Stomach smooth muscle (tissue), 2 donors: Measurements from ENCODE around the gene COX7B2.

ENCODE experiments used
- H3K27ac ChIP-seq: one replicate; pipeline ENCODE4 v1.7.0; 2013; ENCODE audit warnings: mild to moderate bottlenecking, low read length, inconsistent platforms
- H3K27me3 ChIP-seq, 2 donors: one replicate each; pipeline ENCODE4 v1.7.0; 2013; ENCODE audit warnings: low read length in 2 of 2; ENCODE audit not compliant: insufficient read depth in 2 of 2, control insufficient read depth in 1 of 2
- H3K36me3 ChIP-seq, 2 donors: one replicate each; pipeline ENCODE4 v1.7.0; 2013; ENCODE audit warnings: low read length in 2 of 2; ENCODE audit not compliant: control insufficient read depth in 2 of 2, insufficient read depth in 2 of 2
- H3K4me1 ChIP-seq: one replicate; pipeline ENCODE4 v1.7.0; 2013; ENCODE audit warnings: low read length; ENCODE audit not compliant: control insufficient read depth, insufficient read depth
- H3K4me3 ChIP-seq, 2 donors: one replicate each; pipeline ENCODE4 v1.7.0; 2013; ENCODE audit warnings: low read length in 2 of 2
- H3K9ac ChIP-seq, 2 donors: one replicate each; pipeline ENCODE4 v1.7.0; 2013; ENCODE audit warnings: low read length in 2 of 2, mild to moderate bottlenecking in 1 of 2
- H3K9me3 ChIP-seq, 2 donors: one replicate each; pipeline ENCODE4 v1.7.0; 2013; ENCODE audit warnings: low read length in 2 of 2; ENCODE audit not compliant: control insufficient read depth in 2 of 2
- donor health status: healthy.
- donor health status: Pancreatic carcinoma.

Gene COX7B2

GRCh38 chr4:46909078-46909477 is at the start of gene COX7B2:
Gene COX7B2, minus strand, starts transcription at chr4:46909245. Its CDS starts 174,053 bp downstream, at chr4:46735192.
- H3K9ac ChIP-seq: no peak within 1 kb of the TSS
- H3K36me3 ChIP-seq: no peaks in the 10 kb centered on the region
- H3K4me1 ChIP-seq: no peaks in the 10 kb centered on the region
- no peaks in the 10 kb centered on the region for H3K9me3 ChIP-seq
- H3K27ac ChIP-seq: no peak within 1 kb of the TSS
- no peaks in the 10 kb centered on the region for H3K27me3 ChIP-seq
- no peak within 1 kb of the TSS for H3K4me3 ChIP-seq

- Histone ChIP-seq H3K27me3 (no peaks in the 10 kb centered on the region), H3K9me3 (no peaks in the 10 kb centered on the region), H3K4me1 (no peaks in the 10 kb centered on the region), H3K9ac (no peak overlapping the region), H3K4me3 (no peak overlapping the region), H3K27ac (no peak overlapping the region), H3K36me3 (no peaks in the 10 kb centered on the region)
Observed at GRCh38 chr4:46956451-46956850, 47.4 kb upstream of the COX7B2 start.

GRCh38 chr4:46955601-46956000 is 46.6 kb upstream of the COX7B2 start:
- H3K36me3 ChIP-seq: no peaks in the 10 kb centered on the region

GRCh38 chr4:46954643-46955042 is 45.6 kb upstream of the COX7B2 start:
- Histone ChIP-seq H3K36me3 (no peaks in the 10 kb centered on the region), H3K4me3 (no peak overlapping the region), H3K4me1 (no peaks in the 10 kb centered on the region), H3K27me3 (no peaks in the 10 kb centered on the region), H3K27ac (no peak overlapping the region), H3K9ac (no peak overlapping the region), H3K9me3 (no peaks in the 10 kb centered on the region)

More at GRCh38 chr4:46955601-46956000, 46.6 kb upstream of the COX7B2 start:
- H3K4me3 ChIP-seq: no peak overlapping the region
- H3K4me1 ChIP-seq: no peaks in the 10 kb centered on the region
- no peaks in the 10 kb centered on the region for H3K27me3 ChIP-seq
- H3K27ac ChIP-seq: no peak overlapping the region
- H3K9me3 ChIP-seq: no peaks in the 10 kb centered on the region
- H3K9ac ChIP-seq: no peak overlapping the region

GRCh38 chr4:46953564-46953963 is 44.5 kb upstream of the COX7B2 start:
- Histone ChIP-seq H3K9ac (no peak overlapping the region), H3K27me3 (no peaks in the 10 kb centered on the region), H3K27ac (no peak overlapping the region)

GRCh38 chr4:46952451-46952850 is 43.4 kb upstream of the COX7B2 start:
- H3K9ac ChIP-seq: no peak overlapping the region
- H3K9me3 ChIP-seq: no peaks in the 10 kb centered on the region
- H3K27ac ChIP-seq: no peak overlapping the region
- H3K27me3 ChIP-seq: no peaks in the 10 kb centered on the region
- H3K36me3 ChIP-seq: no peaks in the 10 kb centered on the region
- H3K4me1 ChIP-seq: no peaks in the 10 kb centered on the region
- H3K4me3 ChIP-seq: no peak overlapping the region

More at GRCh38 chr4:46953564-46953963, 44.5 kb upstream of the COX7B2 start:
- no peaks in the 10 kb centered on the region for H3K4me1 ChIP-seq
- no peak overlapping the region for H3K4me3 ChIP-seq
- H3K36me3 ChIP-seq: no peaks in the 10 kb centered on the region
- H3K9me3 ChIP-seq: no peaks in the 10 kb centered on the region

- no peaks in the 10 kb centered on the region for H3K27me3 ChIP-seq
- H3K9ac ChIP-seq: no peak overlapping the region
- H3K36me3 ChIP-seq: no peaks in the 10 kb centered on the region
- no peaks in the 10 kb centered on the region for H3K4me1 ChIP-seq
- no peaks in the 10 kb centered on the region for H3K9me3 ChIP-seq
- no peak overlapping the region for H3K27ac ChIP-seq
- no peak overlapping the region for H3K4me3 ChIP-seq
Observed at GRCh38 chr4:46950826-46951225, 41.8 kb upstream of the COX7B2 start.

GRCh38 chr4:46949822-46950221 is 40.8 kb upstream of the COX7B2 start:
- Histone ChIP-seq H3K9me3 (no peaks in the 10 kb centered on the region), H3K9ac (no peak overlapping the region), H3K36me3 (no peaks in the 10 kb centered on the region), H3K4me3 (no peak overlapping the region), H3K4me1 (no peaks in the 10 kb centered on the region), H3K27ac (no peak overlapping the region), H3K27me3 (no peaks in the 10 kb centered on the region)

- no peak overlapping the region for H3K4me3 ChIP-seq
- no peak overlapping the region for H3K9ac ChIP-seq
- H3K9me3 ChIP-seq: no peaks in the 10 kb centered on the region
- no peaks in the 10 kb centered on the region for H3K36me3 ChIP-seq
- H3K27ac ChIP-seq: no peak overlapping the region
- H3K4me1 ChIP-seq: no peaks in the 10 kb centered on the region
- H3K27me3 ChIP-seq: no peaks in the 10 kb centered on the region
Observed at GRCh38 chr4:46947541-46947940, 38.5 kb upstream of the COX7B2 start.

- no peak overlapping the region for H3K9ac ChIP-seq
- H3K9me3 ChIP-seq: no peaks in the 10 kb centered on the region
- H3K4me1 ChIP-seq: no peaks in the 10 kb centered on the region
- H3K36me3 ChIP-seq: no peaks in the 10 kb centered on the region
- no peak overlapping the region for H3K27ac ChIP-seq
- no peak overlapping the region for H3K4me3 ChIP-seq
- no peaks in the 10 kb centered on the region for H3K27me3 ChIP-seq
Observed at GRCh38 chr4:46946919-46947536, 38.0 kb upstream of the COX7B2 start.

GRCh38 chr4:46945062-46945461 is 36.0 kb upstream of the COX7B2 start:
- H3K4me3 ChIP-seq: no peak overlapping the region
- H3K9me3 ChIP-seq: no peaks in the 10 kb centered on the region

More at GRCh38 chr4:46945062-46945461, 36.0 kb upstream of the COX7B2 start:
- Histone ChIP-seq H3K27me3 (no peaks in the 10 kb centered on the region), H3K9ac (no peak overlapping the region), H3K27ac (no peak overlapping the region), H3K4me1 (no peaks in the 10 kb centered on the region), H3K36me3 (no peaks in the 10 kb centered on the region)
